ENCODE results near the gene DCAF8L2.

- no peak for TF ChIP-seq CTCF (conservative IDR thresholded peaks at IDR 0.05)
- no peak for TF ChIP-seq EZH2 (IDR thresholded peaks at IDR 0.05; ENCODE audit: low read depth)
Measured at GRCh38 chrX:27706526-27706925, 116.4 kb downstream of the DCAF8L2 start.

All from PC-9 (cell line).